Neural cell (in vitro differentiated cells): ENCODE measurements around the gene EEIG2. TPM values are rescaled to one million over a fixed set of nuclear protein-coding genes. Genes with fewer than 3 reads are reported as not detected.

Experiments used
- H2AFZ ChIP-seq: fragments of 200-600, 300-800 bp; sonication (generic), shearing (Covaris generic); 2 replicates; pipeline ENCODE4 v1.6.0; 2014; ENCODE audit warnings: low read depth, mild to moderate bottlenecking, antibody characterized with exemption, low read length, moderate library complexity
- H3F3A ChIP-seq: fragments of 200-600 bp; shearing (Covaris generic); 2 replicates; pipeline ENCODE4 v1.6.1; 2016; ENCODE audit warnings: mild to moderate bottlenecking, moderate library complexity, mixed read lengths, antibody characterized with exemption, low read length; ENCODE audit not compliant: insufficient read depth, poor library complexity, severe bottlenecking
- H3K27ac ChIP-seq: fragments of 200-600, 300-800 bp; sonication (generic), shearing (Covaris generic); 2 replicates; pipeline ENCODE4 v1.5.1; 2014; ENCODE audit warnings: mild to moderate bottlenecking, low read length, moderate library complexity
- H3K27me3 ChIP-seq: fragments of 300-800, 200-600 bp; sonication (generic), shearing (Covaris generic); 2 replicates; pipeline ENCODE4 v1.6.0; 2014; ENCODE audit warnings: mild to moderate bottlenecking, low read depth, low read length, moderate library complexity; ENCODE audit not compliant: insufficient read depth
- H3K36me3 ChIP-seq: fragments of 300-800, 200-600 bp; sonication (generic), shearing (Covaris generic); 2 replicates; pipeline ENCODE4 v1.5.1; 2014; ENCODE audit warnings: mild to moderate bottlenecking, antibody characterized with exemption, low read length, moderate library complexity; ENCODE audit not compliant: insufficient read depth
- H3K4me2 ChIP-seq: fragments of 300-800, 200-600 bp; sonication (generic), shearing (Covaris generic); 2 replicates; pipeline ENCODE4 v1.6.0; 2014; ENCODE audit warnings: mild to moderate bottlenecking, low read length
- H3K4me3 ChIP-seq: fragments of 300-800, 200-600 bp; sonication (generic), shearing (Covaris generic); 2 replicates; pipeline ENCODE4 v1.5.1; 2014; ENCODE audit warnings: mild to moderate bottlenecking, low read length, moderate library complexity
- H3K79me2 ChIP-seq: fragments of 200-600 bp; shearing (Covaris generic); replicated peaks from 2 replicates; pipeline ENCODE4 v1.6.0; 2014; ENCODE audit warnings: mild to moderate bottlenecking, low read length, moderate library complexity; ENCODE audit not compliant: insufficient read depth
- H3K9ac ChIP-seq: fragments of 300-800, 200-600 bp; sonication (generic), shearing (Covaris generic); 2 replicates; pipeline ENCODE4 v1.6.1; 2016; ENCODE audit warnings: mild to moderate bottlenecking, low read length, mixed read lengths
- H3K9me2 ChIP-seq: fragments of 200-600 bp; shearing (Covaris generic); 2 replicates; pipeline ENCODE4 v1.6.1; 2016; ENCODE audit warnings: mild to moderate bottlenecking, low read length, mixed read lengths; ENCODE audit not compliant: insufficient read depth
- H3K9me3 ChIP-seq: fragments of 200-600, 300-800 bp; sonication (generic), shearing (Covaris generic); 2 replicates; pipeline ENCODE4 v1.6.1; 2016; ENCODE audit warnings: mild to moderate bottlenecking, mixed run types, low read length, moderate library complexity, mixed read lengths
- H4K20me1 ChIP-seq: fragments of 200-600 bp; shearing (Covaris generic); 2 replicates; pipeline ENCODE4 v1.6.1; 2016; ENCODE audit warnings: mild to moderate bottlenecking, mixed run types; ENCODE audit not compliant: insufficient read depth
- CTCF ChIP-seq: fragments of 450-650 bp; IDR thresholded peaks from 2 replicates; pipeline ENCODE4 v1.5.1; 2014; ENCODE audit warnings: antibody characterized with exemption, mild to moderate bottlenecking, moderate library complexity; ENCODE audit not compliant: poor library complexity, severe bottlenecking
- EP300 ChIP-seq: fragments of 450-650 bp; conservative IDR thresholded peaks from 2 replicates; pipeline ENCODE4 v1.6.1; 2014; ENCODE audit warnings: antibody characterized with exemption, mild to moderate bottlenecking, moderate library complexity; ENCODE audit not compliant: poor library complexity, severe bottlenecking
- EZH2 ChIP-seq: fragments of 200-600, 300-800 bp; shearing (Covaris generic), sonication (generic); IDR thresholded peaks from 2 replicates; pipeline ENCODE4 v1.6.1; 2014; ENCODE audit warnings: antibody characterized with exemption, low read length, borderline replicate concordance, mild to moderate bottlenecking; ENCODE audit not compliant: insufficient read depth, poor library complexity, severe bottlenecking
- MXI1 ChIP-seq: fragments of 450-650 bp; conservative IDR thresholded peaks from 2 replicates; pipeline ENCODE4 v1.6.1; 2014; ENCODE audit warnings: antibody characterized with exemption, mild to moderate bottlenecking; ENCODE audit not compliant: poor library complexity, severe bottlenecking
- POLR2AphosphoS5 ChIP-seq: IDR thresholded peaks from 2 replicates; pipeline ENCODE4 v1.6.1; 2012
- RAD21 ChIP-seq: fragments of 450-650 bp; conservative IDR thresholded peaks from 2 replicates; pipeline ENCODE4 v1.6.1; 2014; ENCODE audit warnings: antibody characterized with exemption, mild to moderate bottlenecking, moderate library complexity
- REST ChIP-seq: IDR thresholded peaks from 2 replicates; pipeline ENCODE4 v1.6.1; 2012; ENCODE audit warnings: borderline replicate concordance
- SMC3 ChIP-seq: fragments of 450-650 bp; conservative IDR thresholded peaks from 2 replicates; pipeline ENCODE4 v1.6.1; 2014; ENCODE audit warnings: antibody characterized with exemption, mild to moderate bottlenecking, moderate library complexity; ENCODE audit not compliant: poor library complexity
- TAF1 ChIP-seq: IDR thresholded peaks from 2 replicates; pipeline ENCODE4 v1.6.1; 2012; ENCODE audit warnings: low read depth
- polyA plus RNA-seq: library from polyadenylated mRNA; depleted of rRNA; stranded (reverse); fragments of >200 nt; gene quantifications from 2 replicates; pipeline ENCODE4 v1.2.3, GENCODE V29; 2014

EEIG2 gene
- polyA plus RNA-seq, 1 donor from 2014 or later: 13.1 TPM

GRCh38 chr1:108569097-108569728 is 9.3 kb downstream of the EEIG2 start:
- Histone ChIP-seq H3K27ac (no peak overlapping the region), H2AFZ (no peak overlapping the region), H3K9me2 (no peaks in the 10 kb centered on the region), H3K9ac (no peak overlapping the region), H4K20me1 (no peaks in the 10 kb centered on the region), H3K4me3 (no peak overlapping the region), H3K27me3 (no peaks in the 10 kb centered on the region), H3K4me2 (no peak overlapping the region), H3K36me3 (no peaks in the 10 kb centered on the region), H3K79me2 (no peaks in the 10 kb centered on the region), H3K9me3 (no peaks in the 10 kb centered on the region), H3F3A (no peaks in the 10 kb centered on the region)
- TF ChIP-seq SMC3 (no peak), POLR2AphosphoS5 (no peak)

GRCh38 chr1:108570128-108570527 is 10.2 kb downstream of the EEIG2 start:
- H3K9me2 ChIP-seq: no peaks in the 10 kb centered on the region
- no peak overlapping the region for H3K9ac ChIP-seq
- no peaks in the 10 kb centered on the region for H3K36me3 ChIP-seq
- H3K9me3 ChIP-seq: no peaks in the 10 kb centered on the region
- no peak overlapping the region for H2AFZ ChIP-seq
- H3K27ac ChIP-seq: no peak overlapping the region
- H3K79me2 ChIP-seq: no peaks in the 10 kb centered on the region
- no peak overlapping the region for H3K4me3 ChIP-seq
- no peaks in the 10 kb centered on the region for H3K27me3 ChIP-seq
- no peaks in the 10 kb centered on the region for H3F3A ChIP-seq
- no peak for TF ChIP-seq POLR2AphosphoS5
- TF ChIP-seq MXI1: no peak
- no peak for TF ChIP-seq SMC3
- TF ChIP-seq REST: no peak
- peak; percentile 9 for TF ChIP-seq CTCF
- H4K20me1 ChIP-seq: no peaks in the 10 kb centered on the region
- no peak overlapping the region for H3K4me2 ChIP-seq

- H3K79me2 ChIP-seq: no peaks in the 10 kb centered on the region
- H4K20me1 ChIP-seq: no peaks in the 10 kb centered on the region
- H3K27ac ChIP-seq: no peak overlapping the region
- TF ChIP-seq CTCF (no peak), EZH2 (no peak), SMC3 (no peak), TAF1 (no peak), MXI1 (no peak), RAD21 (no peak), EP300 (no peak), REST (no peak)
- no peaks in the 10 kb centered on the region for H3K9me2 ChIP-seq
- H2AFZ ChIP-seq: no peak overlapping the region
- no peak overlapping the region for H3K9ac ChIP-seq
- H3K27me3 ChIP-seq: no peaks in the 10 kb centered on the region
- H3K36me3 ChIP-seq: no peaks in the 10 kb centered on the region
- H3F3A ChIP-seq: no peaks in the 10 kb centered on the region
- H3K4me3 ChIP-seq: no peak overlapping the region
- no peaks in the 10 kb centered on the region for H3K9me3 ChIP-seq
- no peak overlapping the region for H3K4me2 ChIP-seq
Measured at GRCh38 chr1:108570998-108571401, 11.1 kb downstream of the EEIG2 start.
